ENCODE measurements around the gene EIF2S3.

DNA sequence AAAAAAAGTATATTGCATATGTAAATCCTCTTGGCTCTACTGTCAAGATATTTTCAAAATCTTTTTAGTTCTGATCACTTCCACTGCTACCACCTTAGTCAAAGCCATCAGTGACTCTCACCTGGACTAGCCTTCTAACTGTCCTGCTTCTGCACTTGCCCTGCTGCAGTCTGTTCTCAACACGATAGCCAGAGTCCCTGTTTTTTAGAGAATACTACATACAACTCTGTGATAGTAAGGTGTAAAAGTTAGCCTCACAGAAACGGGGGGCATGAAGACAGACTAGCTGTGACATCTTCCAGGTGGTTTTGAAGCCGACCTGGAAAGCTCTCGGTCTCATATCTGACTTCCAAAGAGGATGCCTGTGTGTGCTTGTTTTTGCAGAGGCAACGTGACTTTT is 24.7 kb downstream of the EIF2S3 start:
- TF ChIP-seq, protein P1, sequence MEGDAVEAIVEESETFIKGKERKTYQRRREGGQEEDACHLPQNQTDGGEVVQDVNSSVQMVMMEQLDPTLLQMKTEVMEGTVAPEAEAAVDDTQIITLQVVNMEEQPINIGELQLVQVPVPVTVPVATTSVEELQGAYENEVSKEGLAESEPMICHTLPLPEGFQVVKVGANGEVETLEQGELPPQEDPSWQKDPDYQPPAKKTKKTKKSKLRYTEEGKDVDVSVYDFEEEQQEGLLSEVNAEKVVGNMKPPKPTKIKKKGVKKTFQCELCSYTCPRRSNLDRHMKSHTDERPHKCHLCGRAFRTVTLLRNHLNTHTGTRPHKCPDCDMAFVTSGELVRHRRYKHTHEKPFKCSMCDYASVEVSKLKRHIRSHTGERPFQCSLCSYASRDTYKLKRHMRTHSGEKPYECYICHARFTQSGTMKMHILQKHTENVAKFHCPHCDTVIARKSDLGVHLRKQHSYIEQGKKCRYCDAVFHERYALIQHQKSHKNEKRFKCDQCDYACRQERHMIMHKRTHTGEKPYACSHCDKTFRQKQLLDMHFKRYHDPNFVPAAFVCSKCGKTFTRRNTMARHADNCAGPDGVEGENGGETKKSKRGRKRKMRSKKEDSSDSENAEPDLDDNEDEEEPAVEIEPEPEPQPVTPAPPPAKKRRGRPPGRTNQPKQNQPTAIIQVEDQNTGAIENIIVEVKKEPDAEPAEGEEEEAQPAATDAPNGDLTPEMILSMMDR (IDR thresholded peaks at IDR 0.05), result no peak
- TF ChIP-seq POLR2A (IDR thresholded peaks at IDR 0.05) (no peak), POLR2AphosphoS5 (IDR thresholded peaks at IDR 0.05) (no peak), EP300 (IDR thresholded peaks at IDR 0.05) (no peak)

All from gastroesophageal sphincter (tissue), 3 donors.